ENCODE measurements around the gene PIP4K2C. TPM values are rescaled to one million over a fixed set of nuclear protein-coding genes. Genes with fewer than 3 reads are reported as not detected.
A peak's percentile ranks its signal among the peaks of the same experiment; 100 is the strongest.

PIP4K2C gene
- total RNA-seq, 1 donor from 2014 or later = 12.4 TPM

DNA sequence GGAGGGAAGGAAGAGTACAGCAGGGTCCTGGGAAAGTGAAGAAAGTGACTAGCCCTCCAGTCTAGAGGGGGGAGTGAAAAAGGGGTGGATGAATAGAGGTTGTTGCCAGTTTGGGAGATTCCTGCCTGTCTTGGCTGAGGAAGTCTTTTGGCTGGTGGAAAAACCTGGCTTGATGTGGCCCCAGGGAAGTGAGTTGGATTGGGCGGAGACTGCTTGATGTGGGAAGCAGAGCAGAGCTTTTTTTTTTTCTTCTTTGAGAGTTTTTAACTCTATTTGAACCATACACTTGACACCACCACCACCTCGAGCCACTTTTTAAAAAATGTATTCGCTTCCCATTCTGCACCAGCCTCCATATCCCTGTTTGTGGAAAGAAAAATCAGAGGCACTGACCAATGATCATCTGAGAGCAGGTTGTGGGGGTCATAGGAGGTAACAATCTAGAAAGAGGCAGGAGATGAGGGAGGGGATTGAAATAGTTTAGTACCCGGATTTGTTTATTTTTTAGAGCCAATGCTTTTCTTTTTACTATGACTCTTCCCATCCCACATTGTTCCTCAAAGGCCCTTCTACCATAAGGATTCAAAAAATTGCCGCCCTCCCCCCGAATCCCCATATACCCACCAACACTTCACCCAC lies 12.9 kb downstream of the PIP4K2C start:
- intact Hi-C loops (cut with DNase I) = no loop called here
- DNase-seq (no peak), ATAC-seq (ENCODE audit: poor library complexity) (peak; percentile 64)

DNA sequence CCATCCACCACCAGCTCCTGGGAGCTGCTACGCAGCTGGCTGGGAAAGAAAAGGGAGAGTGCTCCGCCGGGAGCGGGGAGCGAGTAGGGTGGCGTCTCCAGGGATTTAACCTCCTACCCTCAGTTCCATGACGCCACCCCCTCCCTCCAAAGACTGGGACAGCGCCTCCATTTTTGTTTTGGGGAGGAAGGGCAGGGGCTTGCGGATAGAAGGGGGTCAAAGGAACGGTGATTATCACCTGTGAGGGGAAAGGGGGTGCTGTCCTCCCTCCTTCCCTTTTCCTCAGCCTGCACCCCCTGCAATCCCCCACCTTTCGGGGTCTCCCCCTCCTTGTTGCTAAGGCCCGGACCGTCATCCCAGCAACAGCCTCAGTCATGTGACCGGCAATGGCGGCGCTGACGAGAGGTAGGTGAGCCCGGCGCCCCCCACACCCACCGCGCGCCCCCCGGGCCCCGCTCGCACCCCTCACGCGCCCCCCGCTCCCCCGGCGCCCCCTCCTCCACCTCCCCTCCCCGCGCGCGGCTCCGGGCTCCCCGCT lies 13.5 kb downstream of the PIP4K2C start, which contains the start of gene DTX3:
Gene DTX3, plus strand, starts transcription at position 371 of the 538 bp plus-strand sequence. CDS start 1,694 bp downstream, outside the sequence.
- ATAC-seq (ENCODE audit: poor library complexity) (peak; percentile 67), DNase-seq (peak; percentile 58)
- intact Hi-C loops (cut with DNase I) = no loop called here

DNA sequence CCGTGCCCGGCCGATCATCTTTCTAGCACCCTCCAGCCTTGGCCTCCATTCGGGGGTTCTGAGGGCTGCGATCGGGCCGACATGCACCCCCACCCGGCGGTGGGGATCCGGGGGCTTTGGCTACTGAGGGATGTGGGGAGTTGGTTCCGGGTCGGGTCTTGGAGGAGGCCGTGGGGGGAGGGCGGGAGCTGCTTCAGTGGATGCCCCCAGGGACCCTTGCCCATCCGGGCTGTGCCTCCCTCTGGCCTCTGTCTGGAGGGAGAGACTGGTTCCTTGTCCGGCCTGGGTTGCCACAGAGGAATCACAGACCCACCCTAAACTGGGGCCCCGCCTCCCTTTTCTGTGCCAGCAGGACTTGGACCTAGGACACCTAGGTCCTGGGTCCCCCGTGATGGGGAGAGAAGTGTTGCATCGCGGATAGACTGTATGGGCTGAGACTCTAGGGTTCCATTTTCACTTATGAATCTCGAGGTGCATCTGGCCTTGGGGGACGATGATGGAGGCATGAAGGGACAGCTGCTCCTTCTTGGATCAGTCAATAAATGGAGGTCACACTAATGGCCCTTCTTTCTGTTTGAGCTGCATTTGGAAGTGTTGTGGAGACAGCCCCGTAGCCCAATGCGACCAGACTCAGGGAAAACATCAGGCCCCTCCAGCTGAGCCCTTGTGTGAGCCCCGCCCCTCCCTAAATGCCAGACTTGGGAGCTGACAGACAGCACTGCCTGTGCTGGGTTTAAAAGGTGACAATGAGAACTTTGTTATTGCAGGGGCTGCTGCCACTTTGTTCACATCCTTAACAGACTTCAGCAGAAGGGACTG lies 14.2 kb downstream of the PIP4K2C start:
- peak; percentile 70 for DNase-seq
- intact Hi-C loops (cut with DNase I) = no loop called here
- ATAC-seq (ENCODE audit: poor library complexity) = peak; percentile 12

DNA sequence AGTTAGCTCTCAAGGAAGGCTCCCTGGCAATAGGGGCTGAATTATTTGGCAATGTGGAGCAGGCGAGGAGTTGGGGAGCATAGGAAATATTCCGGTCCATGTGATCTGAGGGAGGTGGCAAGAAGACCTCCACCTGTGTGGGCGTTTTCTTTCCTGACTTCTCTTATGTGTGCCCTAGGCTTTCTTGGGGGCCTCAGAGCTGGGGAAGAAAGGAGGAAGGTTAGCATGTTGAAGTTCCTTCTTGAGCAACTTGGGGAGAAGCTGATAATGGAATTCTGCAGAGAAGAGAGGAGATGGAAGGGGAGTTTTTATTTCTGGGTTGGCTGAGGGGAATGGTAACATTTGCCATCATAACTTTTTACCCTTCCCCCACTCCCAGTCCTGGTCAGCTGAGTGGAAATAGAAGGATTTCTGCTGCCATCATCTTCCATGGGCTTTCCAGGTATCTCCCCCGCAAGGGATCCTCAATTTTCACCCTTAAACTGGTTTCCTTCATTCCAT lies 14.9 kb downstream of the PIP4K2C start:
- intact Hi-C loops (cut with DNase I) = no loop called here
- ATAC-seq (ENCODE audit: poor library complexity) = no peak
- no peak for DNase-seq

DNA sequence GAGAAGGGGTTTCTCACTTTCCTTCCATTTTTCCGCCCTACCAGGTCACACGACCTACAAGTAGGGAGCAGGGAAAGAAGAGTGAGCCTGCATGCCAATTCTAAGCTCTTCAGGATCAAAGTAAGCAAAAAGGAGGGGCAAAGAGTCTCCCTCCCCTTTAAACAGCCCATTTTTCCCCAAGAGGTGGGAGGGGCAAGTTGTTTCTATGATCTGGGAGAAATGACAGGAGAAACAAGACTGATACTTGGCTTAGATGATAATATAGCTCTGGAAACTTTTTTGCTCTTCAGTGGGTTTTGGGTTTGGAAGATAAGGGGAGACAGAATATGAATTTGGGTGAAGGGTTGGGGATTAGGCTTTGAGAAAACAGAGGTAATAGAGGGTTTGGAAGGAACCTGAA lies 15.4 kb downstream of the PIP4K2C start:
- intact Hi-C loops (cut with DNase I) = no loop called here
- DNase-seq (no peak), ATAC-seq (ENCODE audit: poor library complexity) (no peak)

DNA sequence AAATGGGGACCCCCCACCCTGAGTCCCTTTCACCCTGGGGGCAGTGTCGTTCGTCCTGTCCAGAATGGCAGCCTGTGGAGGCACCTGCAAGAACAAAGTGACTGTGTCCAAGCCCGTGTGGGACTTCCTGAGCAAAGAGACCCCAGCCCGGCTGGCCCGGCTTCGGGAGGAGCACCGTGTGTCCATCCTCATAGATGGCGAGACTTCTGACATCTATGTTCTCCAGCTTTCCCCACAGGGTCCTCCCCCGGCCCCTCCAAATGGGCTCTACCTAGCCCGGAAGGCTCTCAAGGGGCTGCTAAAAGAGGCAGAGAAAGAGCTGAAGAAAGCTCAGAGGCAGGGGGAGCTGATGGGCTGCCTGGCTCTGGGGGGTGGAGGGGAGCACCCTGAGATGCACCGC lies 15.8 kb downstream of the PIP4K2C start:
- DNase-seq = no peak
- intact Hi-C loops (cut with DNase I) = no loop called here
- ATAC-seq (ENCODE audit: poor library complexity) = no peak

DNA sequence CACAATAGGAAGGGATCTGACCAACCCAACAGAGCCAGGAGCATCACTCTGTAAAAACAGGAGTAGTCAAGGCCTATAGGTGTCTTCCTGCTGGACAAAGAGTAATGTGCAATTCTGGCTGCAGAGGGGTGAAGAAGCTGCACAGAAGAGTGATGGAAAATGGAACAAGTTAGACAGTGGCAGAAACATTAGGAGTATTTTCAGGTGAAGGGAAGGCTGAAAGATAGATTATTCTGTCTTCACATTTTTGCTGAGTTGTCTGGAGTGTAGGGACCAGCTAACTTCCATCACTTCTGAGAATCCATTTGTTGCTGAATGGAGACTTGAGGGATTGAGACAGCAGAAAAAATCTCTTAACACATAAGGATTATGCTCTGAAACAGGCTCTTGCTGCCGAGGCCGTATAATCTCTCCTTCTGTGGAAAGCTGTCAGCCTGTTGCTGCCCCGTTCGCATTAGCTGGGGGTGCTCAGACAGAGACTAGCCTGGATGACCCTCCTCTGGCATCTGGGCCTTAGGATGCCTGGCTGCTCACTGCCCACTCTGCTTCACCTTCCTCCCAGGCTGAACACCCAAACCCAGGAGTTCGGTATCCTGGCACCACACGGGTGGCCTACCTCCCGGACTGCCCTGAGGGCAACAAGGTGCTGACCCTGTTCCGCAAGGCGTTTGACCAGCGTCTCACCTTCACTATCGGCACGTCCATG lies 17.1 kb downstream of the PIP4K2C start:
- DNase-seq (no peak), ATAC-seq (ENCODE audit: poor library complexity) (no peak)
- intact Hi-C loops (cut with DNase I) = no loop called here

DNA sequence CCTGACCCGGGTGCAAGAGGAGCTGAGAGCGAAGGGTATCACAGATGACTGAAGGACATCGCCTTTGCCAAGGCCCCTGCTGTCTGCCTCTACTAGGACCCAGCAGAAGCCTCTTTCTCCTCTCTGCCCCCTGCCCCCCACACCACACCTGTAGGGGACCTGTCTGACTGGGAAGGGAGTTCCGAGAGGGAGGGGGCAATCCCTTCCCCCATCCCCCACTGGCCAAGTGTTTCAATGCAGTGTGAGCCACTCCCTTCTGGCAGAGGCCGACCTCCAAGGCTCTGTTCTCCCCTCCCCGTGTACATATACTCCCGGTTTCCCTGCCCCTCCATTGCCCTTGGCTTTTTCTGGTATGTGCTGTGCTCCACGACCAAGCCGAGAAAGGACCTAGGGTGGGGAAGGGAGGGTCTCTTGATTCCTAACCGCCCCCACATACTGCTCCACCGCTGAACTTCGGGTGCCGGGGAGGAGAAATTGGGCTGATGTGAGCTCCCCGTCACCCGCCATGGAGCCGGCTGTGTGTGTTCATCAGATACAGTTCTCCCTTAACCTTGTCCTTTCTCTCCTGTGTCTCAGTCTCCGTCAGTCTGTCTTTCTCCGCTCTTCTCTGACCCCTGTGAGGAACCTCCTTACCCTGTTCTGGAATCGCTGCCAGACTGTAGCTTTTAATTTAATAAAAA lies 18.2 kb downstream of the PIP4K2C start:
- intact Hi-C loops (cut with DNase I) = no loop called here
- ATAC-seq (ENCODE audit: poor library complexity) (no peak), DNase-seq (no peak)

DNA sequence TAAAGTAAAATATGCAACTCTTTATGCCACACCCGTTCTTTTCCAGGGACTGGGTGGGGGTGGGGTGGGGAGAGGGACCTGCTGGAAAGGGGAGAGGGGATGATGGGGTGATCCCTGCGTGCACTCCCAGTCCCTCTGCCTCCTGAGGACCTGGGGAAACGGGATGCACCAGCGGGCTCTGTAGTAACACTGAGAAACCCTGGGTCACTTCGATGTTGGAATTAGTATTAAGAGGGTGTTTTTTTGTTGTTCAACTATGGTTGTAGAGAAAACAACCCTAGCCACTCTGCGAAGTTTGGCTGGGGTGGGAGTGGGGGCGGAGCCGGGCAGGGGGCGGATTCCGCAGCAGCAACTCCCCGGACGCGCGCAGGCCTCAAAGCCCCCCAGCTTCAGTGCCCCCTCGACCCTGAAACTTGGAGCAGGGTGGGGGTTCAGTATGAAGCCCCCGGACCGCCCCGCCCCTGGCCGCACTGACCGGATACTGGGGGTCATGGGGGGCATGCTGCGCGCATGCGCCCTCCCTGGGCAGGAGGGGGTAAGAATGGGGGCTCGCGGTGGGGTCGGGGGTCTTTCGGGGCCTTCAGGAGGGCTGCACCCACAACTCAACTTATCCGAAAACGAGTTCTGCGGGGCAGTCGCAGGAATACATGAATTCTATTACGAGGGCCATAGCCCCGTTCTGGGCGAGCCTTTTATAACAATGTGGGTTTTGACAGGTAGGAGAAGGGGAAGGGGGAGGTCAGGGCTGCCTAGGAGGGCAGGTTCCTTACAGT lies 19.0 kb downstream of the PIP4K2C start:
- intact Hi-C loops (cut with DNase I) = no loop called here

DNA sequence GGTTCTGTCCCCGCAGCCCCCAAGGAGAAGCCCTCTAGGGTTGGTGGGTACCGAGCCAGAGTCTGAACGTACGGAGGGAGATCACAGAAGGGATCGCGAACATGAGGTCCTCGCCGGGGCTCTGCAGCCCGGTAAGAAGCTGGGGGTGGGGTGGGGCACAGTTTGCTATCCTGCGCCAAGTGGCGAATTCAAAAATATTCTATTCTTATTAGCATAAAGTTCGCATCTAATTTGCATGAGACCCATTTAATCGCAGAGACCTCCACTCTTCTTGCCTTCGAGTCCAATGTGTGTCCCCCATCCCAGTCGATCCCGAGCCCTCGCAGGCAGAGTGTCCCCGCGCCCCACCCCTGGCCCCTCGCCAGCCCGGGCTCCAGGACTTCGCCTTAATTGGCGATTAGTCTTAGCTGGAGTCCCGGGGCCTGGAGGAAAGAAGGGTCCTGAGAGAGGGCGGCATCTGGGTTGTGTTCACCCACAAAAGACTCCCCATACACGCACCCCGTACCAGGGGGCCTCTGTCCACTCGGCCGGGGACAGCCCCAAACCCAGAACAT lies 19.6 kb downstream of the PIP4K2C start:
- intact Hi-C loops (cut with DNase I) = no loop called here
- ATAC-seq (ENCODE audit: poor library complexity) (peak; percentile 57), DNase-seq (peak; percentile 78)

More for the DNA sequence above, 19.0 kb downstream of the PIP4K2C start:
- peak; percentile 62 for DNase-seq
- peak; percentile 16 for ATAC-seq (ENCODE audit: poor library complexity)

DNA sequence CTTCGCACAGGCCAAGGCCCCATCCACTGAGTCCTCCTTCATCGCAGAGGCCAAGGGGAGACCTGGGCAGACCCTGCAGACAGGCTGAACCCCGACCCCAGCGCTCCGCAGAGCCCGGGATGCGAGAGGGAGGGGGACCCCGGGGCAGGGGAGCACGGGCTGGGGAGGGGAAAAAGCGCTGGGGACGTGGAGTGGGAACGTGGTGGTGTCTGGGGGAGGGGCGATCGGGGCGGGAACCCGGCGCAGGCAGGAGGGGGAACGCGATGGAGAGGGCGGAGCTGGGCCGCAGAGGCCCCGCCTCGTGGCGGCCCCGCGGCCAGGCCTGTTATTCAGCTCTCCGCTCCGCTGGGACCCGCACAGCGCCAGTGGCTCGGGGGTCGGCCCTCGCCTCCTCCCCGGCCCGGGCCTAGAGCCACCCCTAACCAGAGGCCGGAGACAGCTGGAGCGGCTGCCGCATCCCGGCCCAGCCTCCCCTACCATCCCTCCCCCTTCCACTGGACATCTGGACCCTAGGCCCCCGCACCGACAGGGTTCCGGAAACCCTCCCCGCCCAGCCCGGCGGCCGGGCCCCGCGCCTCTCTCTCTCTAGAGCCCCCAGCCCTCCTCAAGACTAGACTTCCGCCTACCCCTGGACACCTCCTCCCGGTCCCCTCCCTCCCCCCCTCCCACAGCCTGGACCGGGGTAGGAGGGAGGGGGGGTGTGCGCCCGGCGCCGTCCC lies 20.3 kb downstream of the PIP4K2C start, which contains the start of gene ARHGEF25:
Gene ARHGEF25, plus strand, starts transcription at position 328 of the 719 bp plus-strand sequence. CDS start 460 bp downstream, outside the sequence.
- intact Hi-C loops (cut with DNase I) = no loop called here
- peak; percentile 94 for ATAC-seq (ENCODE audit: poor library complexity)
- DNase-seq = peak; percentile 88

DNA sequence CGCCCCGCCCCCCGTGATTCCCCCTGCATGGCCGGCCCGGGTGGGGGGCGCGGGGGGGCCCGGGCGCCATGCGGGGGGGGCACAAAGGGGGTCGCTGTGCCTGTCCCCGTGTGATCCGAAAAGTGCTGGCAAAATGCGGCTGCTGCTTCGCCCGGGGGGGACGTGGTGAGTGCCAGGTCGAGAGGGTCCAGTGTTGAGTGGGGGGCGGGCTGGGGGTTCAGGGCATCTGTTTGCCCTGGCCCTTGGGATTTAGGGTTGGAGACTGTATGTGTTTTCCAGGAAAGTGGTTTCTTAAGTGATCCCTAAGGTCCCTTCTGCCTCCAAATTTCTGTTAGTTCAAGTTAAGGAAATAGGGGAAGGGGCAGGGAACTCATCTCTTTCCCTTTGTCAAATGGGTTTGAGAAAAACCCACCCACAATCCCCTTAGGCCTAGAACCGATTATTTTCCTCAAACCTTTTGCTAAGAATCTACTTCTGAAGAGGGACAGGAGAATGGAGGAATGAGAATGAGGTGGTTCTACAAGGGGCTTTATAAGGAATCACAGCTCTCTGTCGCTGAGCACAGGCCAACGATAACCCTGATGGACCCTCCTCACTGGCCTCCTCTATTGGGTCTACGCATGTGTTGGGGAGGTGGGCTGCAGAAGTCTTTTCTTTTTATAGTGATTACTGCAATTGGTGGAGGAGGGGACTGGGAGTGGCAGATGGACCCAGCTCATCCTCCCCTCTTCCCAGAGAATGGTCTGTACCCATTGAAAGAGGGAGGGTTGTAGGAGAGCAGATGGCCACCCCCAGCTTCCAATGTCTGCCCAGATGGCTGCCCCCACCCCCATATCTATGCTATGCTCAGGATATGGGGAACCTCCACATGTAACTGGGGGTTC lies 21.1 kb downstream of the PIP4K2C start:
- DNase-seq (no peak), ATAC-seq (ENCODE audit: poor library complexity) (no peak)
- intact Hi-C loops (cut with DNase I) = no loop called here

DNA sequence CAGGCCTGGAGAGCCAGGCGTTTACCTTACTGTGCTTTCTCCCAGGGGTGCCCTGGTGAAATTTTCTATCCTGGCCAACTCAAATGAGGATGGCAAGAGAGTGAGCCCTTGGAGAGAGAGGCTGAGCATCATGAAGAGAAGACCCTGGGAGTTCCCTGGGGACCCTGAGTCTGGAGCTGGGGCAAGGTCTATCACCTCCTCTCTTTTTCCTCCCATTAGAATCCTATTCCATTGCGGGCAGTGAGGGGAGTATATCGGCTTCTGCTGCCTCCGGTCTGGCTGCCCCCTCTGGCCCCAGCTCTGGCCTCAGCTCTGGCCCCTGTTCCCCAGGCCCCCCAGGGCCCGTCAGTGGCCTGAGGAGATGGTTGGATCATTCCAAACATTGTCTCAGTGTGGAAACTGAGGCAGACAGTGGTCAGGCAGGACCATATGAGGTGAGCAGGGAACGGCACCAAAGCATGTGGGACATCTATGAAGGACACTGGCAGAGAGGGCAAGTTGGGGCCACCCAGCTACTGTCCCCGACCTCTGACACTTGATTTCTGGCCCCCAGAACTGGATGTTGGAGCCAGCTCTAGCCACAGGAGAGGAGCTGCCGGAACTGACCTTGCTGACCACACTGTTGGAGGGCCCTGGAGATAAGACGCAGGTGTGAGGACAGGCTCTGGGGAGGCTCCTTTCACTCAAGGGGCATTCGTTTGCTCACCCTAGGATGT lies 21.9 kb downstream of the PIP4K2C start:
- intact Hi-C loops (cut with DNase I) = no loop called here
- DNase-seq (no peak), ATAC-seq (ENCODE audit: poor library complexity) (no peak)

DNA sequence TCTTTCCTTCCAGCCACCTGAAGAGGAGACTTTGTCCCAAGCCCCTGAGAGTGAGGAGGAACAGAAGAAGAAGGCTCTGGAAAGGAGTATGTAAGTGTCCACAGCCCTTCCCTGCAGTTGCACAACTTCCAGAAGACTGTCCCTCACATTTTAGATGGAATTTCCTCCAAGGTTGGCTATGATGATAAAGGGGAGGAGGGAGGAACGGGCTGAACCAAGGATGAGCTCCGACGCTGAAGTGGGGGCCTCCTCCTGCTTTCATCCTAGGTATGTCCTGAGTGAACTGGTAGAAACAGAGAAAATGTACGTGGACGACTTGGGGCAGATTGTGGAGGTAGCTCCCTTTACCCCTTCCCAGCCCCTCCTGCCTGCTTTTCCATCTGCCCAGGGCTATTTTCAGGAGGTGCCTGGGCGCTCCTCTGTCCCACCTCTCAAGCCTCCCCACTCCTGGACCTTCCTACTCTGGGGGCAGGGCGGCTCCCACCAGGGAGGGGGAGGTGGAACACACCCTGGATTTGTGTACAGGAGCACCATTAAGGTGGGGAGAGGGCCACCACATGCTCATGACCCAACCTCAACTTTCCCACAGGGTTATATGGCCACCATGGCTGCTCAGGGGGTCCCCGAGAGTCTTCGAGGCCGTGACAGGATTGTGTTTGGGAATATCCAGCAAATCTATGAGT lies 22.6 kb downstream of the PIP4K2C start:
- intact Hi-C loops (cut with DNase I) = no loop called here
- ATAC-seq (ENCODE audit: poor library complexity) = no peak
- DNase-seq = no peak

Data from Right ventricle myocardium superior (tissue), 1 donor.